ENCODE data around the gene PTCSC3.

DNA sequence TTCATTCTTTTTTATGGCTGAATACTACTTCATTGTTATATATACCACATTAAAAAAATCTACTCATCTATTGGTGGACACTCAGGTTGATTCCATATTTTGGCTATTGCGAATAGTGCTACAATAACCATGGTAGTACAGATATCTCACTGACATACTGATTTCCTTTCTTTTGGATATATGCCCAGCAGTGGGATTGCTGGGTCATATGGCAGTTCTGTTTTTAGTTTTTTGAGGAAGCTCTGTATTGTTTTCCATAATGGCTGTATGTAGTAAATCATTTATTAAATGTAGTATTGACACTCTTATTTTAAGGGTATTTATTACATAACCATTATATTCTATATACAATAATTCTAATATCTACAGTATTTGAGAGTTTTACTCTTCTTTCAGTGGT lies 43.7 kb downstream of the PTCSC3 start:
- TF ChIP-seq, protein P1, sequence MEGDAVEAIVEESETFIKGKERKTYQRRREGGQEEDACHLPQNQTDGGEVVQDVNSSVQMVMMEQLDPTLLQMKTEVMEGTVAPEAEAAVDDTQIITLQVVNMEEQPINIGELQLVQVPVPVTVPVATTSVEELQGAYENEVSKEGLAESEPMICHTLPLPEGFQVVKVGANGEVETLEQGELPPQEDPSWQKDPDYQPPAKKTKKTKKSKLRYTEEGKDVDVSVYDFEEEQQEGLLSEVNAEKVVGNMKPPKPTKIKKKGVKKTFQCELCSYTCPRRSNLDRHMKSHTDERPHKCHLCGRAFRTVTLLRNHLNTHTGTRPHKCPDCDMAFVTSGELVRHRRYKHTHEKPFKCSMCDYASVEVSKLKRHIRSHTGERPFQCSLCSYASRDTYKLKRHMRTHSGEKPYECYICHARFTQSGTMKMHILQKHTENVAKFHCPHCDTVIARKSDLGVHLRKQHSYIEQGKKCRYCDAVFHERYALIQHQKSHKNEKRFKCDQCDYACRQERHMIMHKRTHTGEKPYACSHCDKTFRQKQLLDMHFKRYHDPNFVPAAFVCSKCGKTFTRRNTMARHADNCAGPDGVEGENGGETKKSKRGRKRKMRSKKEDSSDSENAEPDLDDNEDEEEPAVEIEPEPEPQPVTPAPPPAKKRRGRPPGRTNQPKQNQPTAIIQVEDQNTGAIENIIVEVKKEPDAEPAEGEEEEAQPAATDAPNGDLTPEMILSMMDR (IDR thresholded peaks at IDR 0.05): no peak
- no peak for TF ChIP-seq POLR2A (IDR thresholded peaks at IDR 0.05)
